Effector CD4-positive, alpha-beta T cell (primary cell): ENCODE data around the gene COQ9.
"Not testable (repeated sequence)": the region's sequence is repeated elsewhere in the genome, so short reads cannot be mapped to it uniquely, and the experiment has no call there.

Experiments
- DNase-seq: peaks from one replicate; pipeline ENCODE4 v3.0.0-alpha.2; 2020

The COQ9 gene

DNA sequence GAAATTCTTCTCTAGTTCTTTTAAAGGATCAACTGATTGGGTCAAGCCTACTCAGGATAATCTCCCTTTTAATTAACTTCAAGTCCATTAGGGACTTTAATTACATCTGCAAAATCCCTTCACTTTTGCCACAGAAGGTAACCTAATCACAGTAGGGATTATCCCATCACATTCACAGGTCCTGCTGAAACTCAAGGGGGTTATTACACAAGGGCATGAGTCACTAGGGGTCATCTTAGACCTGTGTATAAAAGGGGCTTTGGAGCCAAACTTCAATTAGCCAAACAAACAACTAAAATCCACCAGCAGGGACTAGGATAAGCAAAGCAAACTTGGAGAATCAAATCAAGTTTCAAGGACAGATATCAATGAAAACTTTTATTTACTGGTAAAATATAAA is 19.5 kb upstream of the COQ9 start:
- no peak for DNase-seq

- no peak for DNase-seq
Observed at GRCh38 chr16:57430955-57431354, 16.3 kb upstream of the COQ9 start.

- no peak for DNase-seq
Observed at GRCh38 chr16:57432505-57432904, 14.8 kb upstream of the COQ9 start.

GRCh38 chr16:57432989-57433388 is 14.3 kb upstream of the COQ9 start:
- no peak for DNase-seq

DNA sequence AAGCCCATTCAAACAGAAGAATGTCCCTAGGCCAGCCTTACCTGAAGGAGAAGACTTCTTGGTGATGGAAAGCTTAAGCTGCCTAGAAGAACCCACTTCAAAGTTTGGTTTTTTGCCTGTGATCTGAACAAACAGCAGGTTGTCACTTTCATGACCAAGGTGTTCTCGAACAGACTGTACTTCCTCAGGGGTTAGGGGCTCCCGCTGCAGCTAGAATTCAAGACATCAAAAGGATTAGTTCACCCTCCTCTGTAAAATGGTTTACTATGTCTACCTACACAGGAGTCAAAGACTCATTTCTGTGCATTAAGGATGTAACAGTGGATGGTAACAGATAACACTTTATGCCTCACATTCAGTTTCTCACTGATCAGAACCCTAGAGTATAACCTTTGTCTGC is 13.3 kb upstream of the COQ9 start:
- DNase-seq, result no peak

- no peak for DNase-seq
Observed at GRCh38 chr16:57435838-57436237, 11.4 kb upstream of the COQ9 start.

- not testable (repeated sequence) for DNase-seq
Observed at GRCh38 chr16:57439947-57440346, 7.3 kb upstream of the COQ9 start.

- DNase-seq, result not testable (repeated sequence)
Observed at GRCh38 chr16:57440551-57440950, 6.7 kb upstream of the COQ9 start.

GRCh38 chr16:57444711-57445110 is 2.6 kb upstream of the COQ9 start:
- DNase-seq, result no peak

- no peak for DNase-seq
Observed at GRCh38 chr16:57445510-57445909, 1.8 kb upstream of the COQ9 start.

DNA sequence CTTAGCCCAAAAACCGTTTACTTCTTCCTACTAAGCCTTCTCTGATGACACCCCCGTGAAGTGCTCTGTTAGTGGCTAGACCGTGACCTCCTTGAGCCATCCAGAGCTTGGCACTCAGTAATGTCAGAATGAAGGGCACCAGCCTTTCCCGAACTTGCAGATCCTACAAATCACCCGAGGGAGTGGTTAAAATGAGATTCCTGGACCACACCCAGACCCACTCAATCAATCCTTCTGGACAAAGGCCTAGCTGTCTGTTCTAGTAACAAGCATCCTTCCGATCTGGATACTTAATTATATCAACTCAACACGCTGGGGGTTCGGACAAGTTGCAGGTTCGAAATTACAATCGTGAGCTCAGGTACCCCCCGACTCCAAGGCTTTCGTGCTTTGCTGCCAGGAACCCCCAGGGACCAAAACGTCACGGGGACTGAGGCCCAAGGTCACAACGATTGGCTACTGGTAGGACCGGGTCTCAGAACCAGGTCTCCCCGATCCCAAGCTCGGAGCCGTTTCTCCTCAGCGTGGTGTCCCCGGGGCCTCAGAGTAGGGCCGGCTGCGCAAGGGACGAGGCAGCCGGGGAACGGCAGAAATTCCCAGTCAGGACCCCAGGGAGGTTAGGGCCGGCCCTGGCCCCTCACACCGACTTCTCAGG is 621 bp upstream of the COQ9 start:
- no peak for DNase-seq

- no peak for DNase-seq
Observed at GRCh38 chr16:57452021-57452420, 4.7 kb downstream of the COQ9 start.

DNA sequence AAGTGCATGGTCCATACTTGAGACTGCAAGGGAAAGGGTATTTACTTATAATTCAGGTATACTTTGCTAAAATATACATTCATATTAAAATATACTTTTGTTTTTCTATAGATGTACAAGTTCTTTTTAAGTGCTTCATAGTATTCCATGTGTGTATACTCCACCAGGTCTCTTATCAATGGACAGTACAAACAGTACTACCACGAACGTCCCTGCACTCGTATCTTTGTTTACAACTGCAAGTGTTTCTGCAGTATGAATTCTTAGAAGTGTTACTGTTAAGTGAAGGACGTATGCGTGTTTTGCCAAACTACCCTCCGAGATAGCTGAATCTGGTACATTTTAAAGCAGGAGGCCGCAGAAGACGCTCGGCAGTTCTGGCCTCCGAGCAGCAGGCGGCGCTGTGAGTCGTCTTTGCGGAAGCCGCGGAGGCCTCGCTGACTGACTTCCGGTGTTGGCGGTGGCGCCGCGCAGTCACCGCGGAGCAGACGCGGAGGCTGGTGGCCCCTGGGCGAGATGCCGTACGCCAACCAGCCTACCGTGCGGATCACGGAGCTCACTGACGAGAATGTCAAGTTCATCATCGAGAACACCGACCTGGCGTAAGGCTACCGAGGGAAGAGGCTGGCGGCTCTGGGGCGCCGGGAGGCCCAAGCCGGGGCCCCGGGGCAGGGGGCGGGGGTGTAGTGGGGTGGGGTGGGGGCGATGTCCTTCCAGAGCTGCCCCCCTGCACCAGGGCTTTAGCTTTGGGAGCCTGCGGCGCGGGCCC is 15.1 kb downstream of the COQ9 start, which contains the start of gene POLR2C:
Gene POLR2C (plus strand): TSS at position 471 of the 769 bp plus-strand sequence. CDS start 46 bp downstream, at position 517.
- DNase-seq, result peak; percentile 93

DNA sequence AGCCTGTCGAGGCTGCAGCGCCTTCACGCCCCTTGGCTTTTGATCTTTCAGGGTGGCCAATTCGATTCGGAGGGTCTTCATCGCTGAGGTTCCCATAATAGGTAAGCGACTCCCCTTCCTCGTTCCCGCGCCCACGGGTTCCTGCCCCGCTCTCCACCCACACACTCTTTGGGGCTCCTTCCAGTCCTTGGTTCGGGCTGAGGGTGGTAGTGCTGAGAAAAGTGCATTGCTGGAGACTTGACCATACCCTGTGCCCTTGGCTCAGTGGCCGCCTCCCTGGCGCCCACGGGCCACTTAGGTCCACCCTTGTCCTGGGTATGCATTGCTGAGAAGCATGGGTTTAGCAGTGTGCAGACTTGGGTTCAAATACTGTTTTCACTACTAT is 15.7 kb downstream of the COQ9 start:
- no peak for DNase-seq

GRCh38 chr16:57464523-57464922 is 17.2 kb downstream of the COQ9 start:
- DNase-seq, result no peak

GRCh38 chr16:57468346-57468745 is 21.1 kb downstream of the COQ9 start:
- DNase-seq, result no peak

- DNase-seq, result no peak
Observed at GRCh38 chr16:57469046-57469445, 21.8 kb downstream of the COQ9 start.

DNA sequence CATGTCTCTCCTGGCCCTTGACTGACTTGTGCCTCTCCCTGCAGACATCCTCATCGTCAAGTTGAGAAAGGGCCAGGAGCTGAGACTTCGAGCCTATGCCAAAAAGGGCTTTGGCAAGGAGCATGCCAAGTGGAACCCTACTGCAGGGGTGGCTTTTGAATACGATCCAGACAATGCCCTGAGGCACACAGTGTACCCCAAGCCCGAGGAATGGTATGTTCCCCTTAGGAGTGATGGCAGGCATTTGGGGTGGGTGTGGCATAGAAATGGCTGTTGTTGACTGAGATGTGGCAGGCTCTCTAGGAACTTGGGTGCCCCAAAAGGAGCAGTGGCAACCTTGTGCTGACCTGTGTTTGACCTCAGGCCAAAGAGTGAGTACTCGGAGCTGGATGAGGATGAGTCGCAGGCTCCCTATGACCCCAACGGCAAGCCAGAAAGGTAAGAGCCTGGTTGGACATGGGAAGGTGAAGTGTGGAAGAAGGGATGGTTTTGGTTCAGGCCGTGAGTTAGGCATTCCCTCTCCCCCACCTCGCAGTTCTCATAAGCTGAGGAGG is 22.7 kb downstream of the COQ9 start:
- no peak for DNase-seq

DNA sequence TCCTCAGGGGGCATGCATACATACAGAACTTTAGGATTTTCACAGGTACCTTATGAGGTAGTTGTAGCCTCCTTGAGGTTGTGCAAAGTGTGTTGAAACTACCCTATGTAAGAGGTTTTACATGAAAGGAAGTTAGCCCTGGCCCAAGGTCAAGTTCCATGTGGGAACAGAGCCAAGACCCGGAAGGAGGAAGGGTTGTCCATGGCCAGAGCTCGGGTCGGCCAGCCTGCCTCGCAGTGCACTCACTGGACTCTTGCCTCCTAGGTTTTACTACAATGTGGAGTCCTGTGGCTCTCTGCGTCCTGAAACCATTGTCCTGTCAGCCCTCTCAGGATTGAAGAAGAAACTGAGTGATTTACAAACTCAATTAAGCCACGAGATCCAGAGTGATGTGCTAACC is 23.4 kb downstream of the COQ9 start:
- no peak for DNase-seq

- no peak for DNase-seq
Observed at GRCh38 chr16:57471209-57471608, 23.9 kb downstream of the COQ9 start.

GRCh38 chr16:57471852-57472664 is 24.8 kb downstream of the COQ9 start:
- no peak for DNase-seq

- no peak for DNase-seq
Observed at GRCh38 chr16:57472665-57473060, 25.4 kb downstream of the COQ9 start.

GRCh38 chr16:57473176-57473840 is 26.0 kb downstream of the COQ9 start:
- no peak for DNase-seq
